ENCODE measurements around the gene RTN4.
"Not testable (repeated sequence)": the region's sequence is repeated elsewhere in the genome, so short reads cannot be mapped to it uniquely, and the experiment has no call there.

Gene RTN4

DNA sequence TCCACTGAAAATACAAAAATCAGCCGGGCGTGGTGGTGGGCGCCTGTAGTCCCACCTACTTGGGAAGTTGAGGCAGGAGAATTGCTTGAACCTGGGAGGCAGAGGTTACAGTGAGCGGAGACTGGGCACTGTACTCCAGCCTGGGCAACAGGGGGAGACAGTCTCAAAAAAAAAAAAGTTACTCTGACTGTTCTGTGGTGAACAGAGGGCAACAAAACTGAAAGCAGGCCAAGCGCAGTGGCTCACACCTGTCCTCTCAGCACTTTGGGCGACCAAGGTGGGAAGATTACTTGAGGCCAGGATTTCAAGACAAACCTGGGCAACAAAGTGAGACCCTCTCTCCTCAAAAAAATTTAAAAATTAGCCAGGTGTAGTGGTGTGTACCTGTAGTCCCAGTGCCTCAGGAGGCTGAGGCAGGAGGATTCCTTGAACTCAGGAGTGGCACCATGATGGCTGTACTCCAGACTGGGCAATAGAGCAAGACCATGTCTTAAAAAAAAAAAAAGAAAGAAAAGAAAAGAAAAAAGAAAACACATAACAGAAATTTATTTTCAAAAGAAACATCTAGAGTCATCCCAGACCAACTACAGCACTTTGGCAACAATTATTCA lies 13.6 kb upstream of the RTN4 start:
- no peak for DNase-seq (ENCODE audit: low spot score)

DNA sequence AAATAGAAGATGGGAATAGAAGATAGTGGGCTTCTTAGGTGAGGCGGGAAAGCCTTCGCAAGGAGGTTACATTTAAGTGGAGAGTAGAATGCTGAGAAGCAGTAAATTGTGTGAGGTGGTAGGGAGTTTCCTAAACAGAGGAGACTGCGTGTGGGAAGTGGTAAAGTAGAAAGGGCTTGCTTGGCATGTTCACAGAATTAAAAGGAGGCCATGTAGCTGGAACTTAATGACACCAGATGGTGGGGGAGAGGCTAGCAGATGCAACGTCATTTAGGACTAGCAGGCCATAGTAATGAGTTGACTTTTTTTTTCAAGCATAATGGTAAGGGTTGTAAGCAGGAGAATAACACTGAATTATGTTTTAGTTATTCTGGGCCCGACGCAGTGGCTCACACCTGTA lies 13.0 kb upstream of the RTN4 start:
- DNase-seq (ENCODE audit: low spot score): no peak

DNA sequence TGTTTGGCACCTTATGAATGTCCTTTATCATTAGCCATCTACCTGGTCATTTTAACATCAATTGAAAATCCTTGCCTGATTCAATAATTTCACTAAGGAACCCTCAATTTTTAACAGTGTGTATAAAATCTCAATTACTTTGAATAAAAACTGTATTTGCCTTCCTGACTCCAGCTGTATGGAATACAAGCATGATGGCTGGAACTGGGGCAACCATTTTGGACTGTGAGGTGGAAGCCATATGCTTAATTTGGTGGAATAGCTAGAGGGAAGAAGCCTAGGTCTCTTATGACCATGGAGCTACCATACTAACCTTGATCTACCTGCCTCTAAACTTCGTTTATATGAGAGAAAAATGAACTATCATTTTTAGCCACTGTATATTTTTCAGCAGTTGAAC lies 12.5 kb upstream of the RTN4 start:
- DNase-seq (ENCODE audit: low spot score): no peak

DNA sequence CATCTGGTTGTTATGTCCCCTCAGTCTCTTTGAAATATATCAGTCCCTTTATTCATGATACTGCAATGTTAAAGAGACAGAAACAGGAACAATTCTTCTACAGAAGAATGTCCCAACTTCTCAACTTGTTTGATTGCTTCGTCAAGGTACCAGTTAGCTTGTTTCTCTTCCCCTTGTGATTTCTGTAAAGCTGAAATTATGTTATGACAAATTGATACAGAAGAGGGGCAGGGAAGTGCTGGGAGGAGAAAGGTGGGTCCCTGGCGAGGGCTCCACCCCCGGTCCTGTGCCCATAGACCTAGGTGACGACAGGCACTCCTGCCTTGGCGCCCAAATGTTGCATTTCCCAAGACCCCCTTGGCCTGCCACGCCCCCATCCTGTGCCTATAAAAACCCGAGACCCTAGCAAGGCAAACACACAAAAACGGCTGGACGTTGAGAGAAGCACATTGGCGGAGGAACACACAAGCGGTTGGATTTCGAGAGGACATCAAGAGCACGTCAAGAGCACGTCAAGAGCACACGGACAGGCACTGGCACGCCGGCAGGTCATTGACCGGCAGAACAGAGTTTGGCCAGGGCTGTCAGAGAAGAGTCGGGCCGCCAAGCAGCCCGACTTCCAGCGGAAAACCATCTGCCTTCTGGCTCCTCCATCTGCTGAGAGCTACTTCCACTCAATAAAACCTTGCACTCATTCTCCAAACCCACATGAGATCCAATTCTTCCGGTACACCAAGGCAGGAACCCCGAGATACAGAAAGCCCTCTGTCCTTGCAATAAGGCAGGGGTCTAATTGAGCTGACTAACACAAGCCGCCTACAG lies 11.5 kb upstream of the RTN4 start:
- no peak for DNase-seq (ENCODE audit: low spot score)

DNA sequence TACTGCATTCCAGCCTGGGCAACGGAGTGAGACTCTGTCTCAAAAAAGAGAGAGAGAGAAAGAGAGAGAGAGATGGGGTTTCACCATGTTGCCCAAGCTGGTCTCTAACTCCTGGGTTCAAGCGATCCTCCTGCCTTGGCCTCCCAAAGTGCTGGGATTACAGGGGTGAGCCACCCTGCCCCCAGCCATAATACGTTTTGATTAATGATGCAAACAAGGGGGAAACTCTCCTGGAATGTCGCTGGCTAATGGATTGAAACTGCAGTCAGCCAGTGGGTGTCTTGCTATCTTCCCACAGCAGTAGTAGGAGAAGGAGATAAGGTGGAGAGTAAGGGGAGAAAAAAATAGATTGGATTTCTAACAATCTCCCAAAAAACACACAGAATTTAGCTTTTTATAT lies 9.5 kb upstream of the RTN4 start:
- no peak for DNase-seq (ENCODE audit: low spot score)

DNA sequence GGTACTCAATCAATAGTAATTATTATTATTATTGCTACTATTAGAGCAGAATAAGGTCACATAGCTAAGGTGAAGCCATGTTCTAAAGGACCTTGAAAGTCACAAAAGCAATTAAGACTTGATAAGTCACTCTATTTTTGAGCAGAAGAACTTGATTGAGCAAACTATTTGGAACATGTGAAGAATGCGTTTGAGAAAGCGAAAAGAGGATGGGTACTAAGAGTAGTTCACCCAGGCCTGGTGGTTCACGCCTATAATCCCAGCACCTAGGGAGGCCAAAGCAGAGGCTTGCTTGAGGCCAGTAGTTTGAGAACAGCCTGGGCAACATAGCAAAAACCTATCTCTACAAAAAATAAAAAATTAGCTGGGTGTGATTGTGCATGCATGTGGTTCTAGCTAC lies 7.2 kb upstream of the RTN4 start:
- no peak for DNase-seq (ENCODE audit: low spot score)

DNA sequence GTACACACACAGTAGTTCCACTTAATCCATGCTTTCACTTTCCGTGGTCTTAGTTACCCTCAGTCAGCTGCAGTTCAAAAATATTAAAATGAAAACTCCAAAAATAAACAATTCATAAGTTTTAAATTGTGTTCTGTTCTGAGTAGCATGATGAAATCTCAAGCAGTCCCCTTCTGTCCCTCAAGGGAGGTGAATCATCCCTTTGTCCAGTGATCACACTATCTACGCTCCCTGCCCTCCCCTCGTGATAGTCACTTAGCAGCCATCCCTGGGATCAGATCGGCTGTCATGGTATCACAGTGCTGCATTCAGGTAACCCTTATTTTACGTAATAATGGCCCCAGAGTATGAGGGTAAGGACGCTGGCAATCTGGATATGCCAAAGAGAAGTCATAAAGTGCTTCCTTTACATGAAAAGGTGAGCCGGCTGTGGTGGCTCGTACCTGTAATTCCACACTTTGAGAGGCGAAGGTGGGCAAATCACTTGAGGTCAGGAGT lies 5.8 kb upstream of the RTN4 start:
- no peak for DNase-seq (ENCODE audit: low spot score)

DNA sequence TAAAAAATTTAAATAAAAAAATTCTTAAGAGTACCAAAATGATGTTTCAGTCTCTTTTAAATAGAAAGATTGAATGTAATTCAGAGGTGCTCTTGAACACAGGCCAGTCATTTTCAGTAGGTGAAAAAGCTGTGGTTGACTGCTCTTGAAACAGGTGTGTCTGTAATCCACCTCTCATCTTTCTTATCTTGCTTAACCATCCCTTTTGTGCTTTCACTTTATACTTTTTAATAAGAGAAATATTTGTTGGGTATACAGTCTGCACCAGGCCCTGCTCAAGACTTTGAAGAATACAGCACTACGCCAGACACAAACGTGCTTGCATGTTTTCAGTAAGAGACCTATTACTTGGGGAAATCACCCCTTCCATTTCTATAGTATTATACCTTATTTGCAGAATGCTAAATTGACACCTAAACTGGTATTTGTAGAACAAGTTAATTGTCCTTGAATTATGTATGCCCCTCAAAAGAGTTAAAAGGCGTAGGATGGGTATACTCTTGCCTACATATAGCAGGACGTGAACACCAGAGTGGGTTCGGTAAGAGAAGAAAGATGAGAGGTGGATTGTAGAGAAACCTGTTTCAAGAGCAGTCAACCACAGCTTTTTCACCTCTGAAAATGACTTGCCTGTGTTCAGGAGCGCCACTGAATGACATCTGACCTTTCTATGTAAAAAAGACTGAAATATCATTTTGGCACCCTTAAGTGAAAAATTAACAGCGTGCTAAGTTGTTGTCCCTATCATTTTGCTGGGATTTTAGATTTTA lies 4.0 kb upstream of the RTN4 start:
- DNase-seq (ENCODE audit: low spot score): no peak

DNA sequence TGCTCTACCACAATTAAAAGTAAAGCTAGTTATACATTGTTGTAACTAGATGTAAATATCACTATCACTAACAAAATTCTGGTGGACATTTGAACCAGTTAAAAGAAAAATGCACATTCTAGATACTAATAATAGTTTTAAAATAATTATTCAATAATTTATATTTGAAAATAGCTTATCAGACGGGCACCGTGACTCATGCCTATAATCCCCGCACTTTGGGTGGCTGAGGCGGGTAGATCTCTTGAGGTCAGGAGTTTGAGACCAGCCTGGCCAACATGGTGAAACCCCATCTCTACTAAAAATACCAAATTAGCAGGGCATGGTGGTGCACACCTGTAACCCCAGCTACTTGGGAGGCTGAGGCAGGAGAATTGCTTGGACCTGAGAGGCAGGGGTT lies 3.0 kb upstream of the RTN4 start:
- DNase-seq (ENCODE audit: low spot score): not testable (repeated sequence)

DNA sequence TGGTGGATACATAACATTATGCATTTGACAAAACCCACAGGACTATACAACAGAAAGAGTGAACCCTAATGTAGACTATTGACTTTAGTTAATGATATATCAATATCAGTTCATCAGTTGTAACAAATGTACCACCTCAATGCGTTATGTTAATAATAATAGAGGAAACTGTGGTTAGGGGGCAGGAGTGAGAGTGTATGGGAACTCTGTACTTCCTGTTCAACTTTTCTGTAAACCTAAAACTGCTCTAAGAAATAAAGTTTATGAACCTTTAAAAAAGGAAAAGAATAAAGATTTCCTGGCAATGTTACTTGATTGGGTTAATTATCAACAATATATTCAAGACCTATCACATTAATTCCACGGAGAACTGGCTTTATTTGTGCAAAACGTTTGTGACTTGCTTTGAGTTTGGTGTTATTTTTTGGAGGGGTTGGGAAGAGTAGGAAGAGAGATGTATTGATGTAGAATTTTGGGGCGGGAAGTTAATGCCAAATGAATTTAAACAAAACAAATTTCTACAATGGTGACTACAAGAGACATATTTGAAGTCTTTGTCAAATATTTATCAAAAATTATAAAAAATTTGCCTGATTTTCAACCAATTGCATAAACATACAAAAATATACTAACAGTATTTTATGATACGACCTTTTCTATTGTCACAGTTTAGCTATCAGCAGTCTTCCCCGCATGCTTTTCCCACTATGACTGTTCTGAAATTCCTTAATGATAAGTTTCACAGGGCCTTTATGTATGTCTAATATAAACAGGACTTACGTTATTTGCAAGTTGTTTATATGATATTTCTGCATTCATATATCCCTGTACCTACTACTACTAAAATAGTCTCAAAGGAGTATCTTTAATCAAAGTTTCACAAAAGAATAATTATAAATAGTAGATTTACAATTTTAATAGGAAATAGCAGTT lies 2.1 kb upstream of the RTN4 start:
- DNase-seq (ENCODE audit: low spot score): no peak

DNA sequence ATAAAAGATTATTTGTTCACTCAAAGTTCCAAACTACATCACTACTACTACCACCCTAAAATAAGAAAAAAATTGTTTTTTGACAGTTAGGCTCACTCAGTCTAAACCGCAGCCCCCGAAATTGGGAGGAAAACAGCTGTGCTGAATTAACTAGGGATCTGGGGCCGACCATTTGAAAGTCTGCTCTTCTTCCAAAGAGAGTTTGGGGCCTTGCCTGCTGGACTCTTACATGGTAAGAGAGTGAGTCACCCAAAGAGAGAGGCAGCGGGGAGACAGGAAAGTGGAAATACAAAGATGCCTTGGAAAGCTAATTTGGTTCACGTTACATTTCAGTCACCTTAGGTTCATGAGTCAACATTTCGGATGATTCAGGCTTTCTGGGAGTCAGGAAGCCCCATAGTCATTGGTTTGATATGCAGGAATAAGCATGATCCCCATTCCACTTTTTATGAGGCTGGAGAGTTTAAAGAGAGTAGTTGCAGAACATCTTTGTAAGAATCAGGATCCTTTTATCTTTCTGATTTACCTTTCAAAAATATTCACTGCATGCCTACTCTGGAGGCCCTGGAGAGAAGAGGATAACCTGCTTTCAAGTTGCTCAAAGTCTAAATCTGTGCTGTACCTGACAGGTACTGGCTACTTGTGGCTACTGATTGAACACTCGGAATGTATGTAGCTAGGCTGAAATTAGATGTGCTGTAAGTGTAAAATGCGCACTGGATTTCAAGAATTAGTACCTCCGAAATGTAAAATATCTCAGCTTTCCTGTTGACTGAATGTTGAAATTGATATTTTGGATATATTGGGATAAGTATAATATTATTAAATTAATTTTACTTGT lies 995 bp upstream of the RTN4 start:
- peak; percentile 76 for DNase-seq (ENCODE audit: low spot score)

DNA sequence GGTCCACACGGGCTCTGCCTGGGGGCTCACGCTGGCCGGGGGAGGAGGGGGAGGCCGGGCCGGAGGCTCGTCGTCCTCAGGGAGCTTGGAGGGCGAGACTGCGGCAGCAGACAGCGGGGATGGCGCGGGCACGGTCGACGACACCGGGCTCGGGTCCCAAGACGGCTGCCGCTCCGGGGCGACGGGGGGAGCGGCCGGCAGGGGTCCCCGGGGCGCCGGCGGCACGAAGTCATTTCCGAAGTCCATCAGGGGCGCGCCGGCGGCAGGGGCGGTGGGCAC lies 491 bp downstream of the RTN4 start:
- DNase-seq (ENCODE audit: low spot score): no peak

DNA sequence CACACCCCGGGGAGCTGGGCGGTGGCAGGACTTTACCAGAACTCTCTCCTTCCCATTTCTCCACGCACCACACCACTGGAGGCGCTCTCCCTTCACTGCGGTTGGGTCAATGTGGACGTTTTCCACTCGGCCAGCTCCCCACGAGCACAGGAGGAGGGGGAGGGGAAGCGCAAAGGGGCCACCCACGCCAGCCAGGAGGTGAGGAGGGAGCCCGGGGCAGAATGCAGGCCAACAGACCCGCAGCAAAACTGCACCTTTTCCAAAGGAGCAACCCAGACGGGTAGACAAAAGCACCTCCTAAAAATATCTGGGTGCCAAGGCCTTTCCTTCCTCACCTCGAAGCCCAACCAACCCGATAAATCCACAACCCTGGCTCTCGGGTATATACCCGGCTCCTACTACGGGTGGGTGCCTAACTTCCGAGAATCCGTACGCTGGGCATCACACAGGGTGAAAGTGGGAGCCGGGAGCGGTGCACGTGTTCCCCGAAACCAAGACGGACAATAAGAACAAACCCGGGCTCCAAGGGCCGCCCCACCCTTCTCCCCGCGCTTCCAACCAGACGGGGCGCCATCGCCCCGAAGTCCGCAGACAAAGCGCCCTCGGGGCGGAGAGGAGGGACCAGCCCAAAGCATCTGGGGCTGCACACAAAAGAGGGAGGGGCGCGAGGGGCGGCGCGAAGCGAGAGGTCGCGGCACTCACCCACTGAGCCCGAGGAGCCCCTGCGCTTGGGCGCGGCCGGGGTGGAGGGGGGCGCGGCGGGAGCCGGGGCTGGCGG lies 1.0 kb downstream of the RTN4 start:
- peak; percentile 92 for DNase-seq (ENCODE audit: low spot score)

DNA sequence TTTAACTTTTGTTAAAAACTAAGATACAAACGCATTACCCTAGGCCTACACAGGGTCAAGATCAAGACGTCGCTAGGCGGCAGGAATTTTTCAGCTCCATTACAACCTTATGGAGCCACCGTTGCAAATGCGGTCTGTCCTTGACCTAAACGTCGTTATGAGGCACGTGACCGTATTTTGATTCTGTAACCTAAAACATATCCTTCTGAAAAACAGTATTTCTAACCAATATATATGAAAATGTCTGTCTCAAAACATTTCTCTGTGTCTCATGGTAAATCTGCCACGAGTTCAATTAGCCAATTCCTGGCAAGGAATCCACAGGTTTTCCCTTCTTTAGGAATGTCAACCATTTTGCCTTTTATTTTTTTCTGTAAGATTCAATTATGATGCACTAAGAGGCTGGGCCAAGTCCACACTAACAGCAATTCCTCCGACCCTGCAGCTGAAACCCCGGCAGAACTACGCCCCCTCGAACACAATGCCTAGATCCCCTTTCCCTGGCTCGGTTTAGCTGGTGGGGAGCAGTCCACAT lies 1.7 kb downstream of the RTN4 start:
- DNase-seq (ENCODE audit: low spot score): no peak

DNA sequence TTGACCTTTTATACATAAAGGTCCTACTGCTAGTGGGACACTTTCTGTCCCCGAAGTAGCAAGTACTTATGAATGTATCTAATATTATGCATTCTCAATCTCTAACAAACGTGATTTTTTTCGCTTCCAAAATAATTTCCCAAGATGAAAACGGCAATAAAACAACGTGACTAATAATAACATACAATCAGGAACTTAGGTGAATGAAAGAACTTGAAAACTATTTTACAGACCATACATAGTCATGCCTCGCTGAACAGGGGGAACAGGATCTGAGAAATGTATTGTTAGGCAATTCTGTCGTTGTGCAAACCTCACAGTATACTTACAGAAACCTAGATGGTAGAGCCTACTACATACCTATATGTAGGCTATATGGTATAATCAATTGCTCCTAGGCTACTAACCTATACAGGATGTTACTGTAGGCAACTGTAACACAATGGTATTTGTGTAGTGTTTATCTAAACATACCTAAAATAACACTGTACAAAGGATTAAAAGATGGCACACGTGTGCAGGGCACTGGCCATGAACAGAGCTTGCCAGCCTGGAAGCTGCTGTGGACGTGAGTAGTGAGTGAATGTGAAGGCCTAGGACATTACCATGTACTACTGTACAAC lies 2.5 kb downstream of the RTN4 start:
- DNase-seq (ENCODE audit: low spot score): no peak

DNA sequence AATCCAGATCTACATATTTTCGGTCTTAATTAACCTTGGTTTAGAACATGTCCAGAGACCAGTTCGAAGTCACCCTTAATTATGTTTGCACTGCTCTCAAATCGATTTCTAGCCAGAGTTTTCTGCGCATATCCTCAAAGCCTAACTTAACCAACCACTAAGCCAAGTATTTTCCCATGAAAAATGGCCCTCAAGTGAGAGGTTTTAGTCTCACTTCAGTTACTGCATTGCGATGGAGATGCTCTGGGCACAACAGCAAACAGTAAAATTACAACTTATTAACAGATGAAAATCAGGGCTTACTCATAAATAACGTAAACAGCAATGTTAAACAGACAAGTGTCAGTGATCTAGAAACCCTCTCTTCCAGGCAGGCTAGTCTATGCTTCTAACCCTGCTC lies 4.5 kb downstream of the RTN4 start:
- DNase-seq (ENCODE audit: low spot score): no peak

DNA sequence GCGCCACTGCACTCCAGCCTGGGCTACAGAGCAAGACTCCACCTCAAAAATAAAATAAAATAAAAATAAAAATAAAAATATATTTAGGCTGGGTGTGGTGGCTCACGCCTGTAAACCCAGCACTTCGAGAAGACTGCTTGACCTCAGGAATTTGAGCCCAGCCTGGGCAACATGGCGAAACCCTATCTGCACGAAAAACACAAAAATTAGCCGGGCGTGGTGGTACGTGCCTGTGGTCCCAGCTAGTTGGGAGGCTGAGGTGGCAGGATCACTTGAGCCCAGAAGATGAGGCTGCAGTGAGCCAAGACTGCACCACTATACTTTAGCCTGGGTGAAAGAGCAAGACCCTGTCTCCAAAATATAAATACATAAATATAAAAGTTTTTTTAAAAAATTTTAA lies 6.4 kb downstream of the RTN4 start:
- no peak for DNase-seq (ENCODE audit: low spot score)

DNA sequence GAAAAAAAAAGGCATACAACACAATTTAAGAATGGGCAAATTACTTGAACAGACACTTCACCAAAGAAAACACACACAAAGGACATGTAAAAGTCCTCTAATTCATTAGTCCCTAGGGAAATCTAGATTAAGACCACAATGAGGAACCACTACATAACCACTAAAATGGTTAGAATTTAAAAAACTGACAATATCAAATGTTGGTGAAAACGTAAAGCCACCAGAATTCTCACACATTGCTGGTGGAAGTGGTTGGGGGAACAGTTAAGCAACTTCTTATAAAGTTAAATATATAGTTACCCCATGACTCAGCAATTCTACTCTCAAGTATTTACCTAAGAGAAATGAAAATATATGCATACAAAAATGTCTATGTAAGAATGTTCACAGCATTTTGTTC lies 11.8 kb downstream of the RTN4 start:
- no peak for DNase-seq (ENCODE audit: low spot score)

DNA sequence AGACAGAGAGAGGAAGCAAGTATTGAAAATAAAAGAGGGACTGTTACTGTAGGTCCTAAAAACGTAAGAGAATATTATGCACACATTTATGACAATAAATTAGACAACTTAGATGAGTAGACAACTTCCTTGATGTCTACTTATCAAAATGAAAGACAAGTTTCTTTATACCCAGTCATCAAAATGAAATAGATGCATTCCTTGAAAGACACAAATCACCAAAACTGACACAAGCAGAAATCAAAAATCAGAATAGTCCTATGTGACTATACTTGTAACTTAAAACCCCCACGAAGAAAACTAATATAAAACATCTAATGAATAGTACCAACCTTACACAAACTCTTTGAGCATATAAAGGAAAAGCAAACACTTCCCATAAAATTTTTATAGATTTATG lies 14.5 kb downstream of the RTN4 start:
- no peak for DNase-seq (ENCODE audit: low spot score)

DNA sequence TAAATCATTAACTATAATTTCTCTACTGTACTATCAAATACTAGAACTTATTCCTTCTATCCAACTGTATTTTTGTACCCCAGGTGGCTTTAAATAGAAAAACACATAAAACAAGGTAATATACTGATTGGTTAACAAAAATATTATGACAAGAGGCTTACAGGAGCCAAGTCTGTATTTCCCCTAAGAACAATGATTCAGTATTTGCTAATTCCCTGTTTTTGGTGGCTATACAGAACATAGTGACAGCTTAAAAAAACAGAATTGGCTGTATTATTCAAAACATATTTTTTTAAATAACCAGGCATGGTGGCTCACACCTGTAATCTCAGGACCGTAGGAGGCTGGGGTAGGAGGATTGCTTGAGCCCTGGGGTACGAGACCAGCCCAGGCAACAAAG lies 16.3 kb downstream of the RTN4 start:
- DNase-seq (ENCODE audit: low spot score): no peak

Data from left forelimb (tissue), 1 donor.